CD14-positive monocyte (primary cell): Measurements from ENCODE around the gene ZNFX1. TPM values are rescaled to one million over a fixed set of nuclear protein-coding genes. Genes with fewer than 3 reads are reported as not detected.

Source experiments
- DNase-seq, 3 donors: peaks; one replicate each; pipeline ENCODE4 v3.0.0-alpha.2; 2011 to 2022
- H2AFZ ChIP-seq: 2 replicates; pipeline ENCODE4 v1.6.0; 2012; ENCODE audit warnings: mild to moderate bottlenecking, low read depth, low read length, inconsistent platforms; ENCODE audit not compliant: insufficient read depth, poor library complexity, severe bottlenecking
- H3K27ac ChIP-seq, 2 donors: 1 replicate in 1 of 2; 2 replicates in 1 of 2; pipeline ENCODE4 v1.5.1; 2012 to 2013; ENCODE audit warnings: low read length in 2 of 2, control low read depth in 1 of 2, inconsistent platforms in 1 of 2, low read depth in 1 of 2, mild to moderate bottlenecking in 1 of 2
- H3K27me3 ChIP-seq, 2 donors: one replicate each; pipeline versions ENCODE4 v1.6.0 to v1.6.1; 2011 to 2013; ENCODE audit warnings: low read length in 2 of 2; ENCODE audit not compliant: control insufficient read depth in 2 of 2, insufficient read depth in 2 of 2
- H3K36me3 ChIP-seq, 2 donors: replicated peaks in 1 of 2; 1 replicate in 1 of 2; 2 replicates in 1 of 2; pipeline versions ENCODE4 v1.5.1 to v1.6.1; 2012 to 2013; ENCODE audit warnings: low read length in 2 of 2, control low read depth in 1 of 2, inconsistent platforms in 1 of 2, mild to moderate bottlenecking in 1 of 2; ENCODE audit not compliant: insufficient read depth in 2 of 2, control insufficient read depth in 1 of 2
- H3K4me1 ChIP-seq, 2 donors: 1 replicate in 1 of 2; 2 replicates in 1 of 2; pipeline versions ENCODE4 v1.5.1 to v1.6.1; 2012 to 2013; ENCODE audit warnings: low read length in 2 of 2, control low read depth in 1 of 2, inconsistent platforms in 1 of 2, mild to moderate bottlenecking in 1 of 2, moderate library complexity in 1 of 2; ENCODE audit not compliant: insufficient read depth in 2 of 2, control insufficient read depth in 1 of 2
- H3K4me2 ChIP-seq: replicated peaks from 2 replicates; pipeline ENCODE3; 2012; ENCODE audit warnings: low read length, moderate library complexity, mild to moderate bottlenecking; ENCODE audit not compliant: poor library complexity, severe bottlenecking; ENCODE audit errors: extremely low read depth
- H3K4me3 ChIP-seq, 3 experiments: fragments of 200-600 bp in 1 of 3; sonication (generic) in 1 of 3; replicated peaks in 1 of 3; 1 replicate in 2 of 3; 2 replicates in 1 of 3; pipeline ENCODE4 v1.5.1; 2011 to 2013; ENCODE audit warnings: low read length in 3 of 3, mild to moderate bottlenecking in 3 of 3, control low read depth in 2 of 3, low read depth in 2 of 3, inconsistent platforms in 1 of 3, moderate library complexity in 1 of 3
- H3K79me2 ChIP-seq: 2 replicates; pipeline ENCODE4 v1.6.0; 2012; ENCODE audit warnings: mild to moderate bottlenecking, control low read depth, inconsistent platforms, low read length, moderate library complexity; ENCODE audit not compliant: insufficient read depth
- H3K9ac ChIP-seq: 2 replicates; pipeline ENCODE4 v1.6.0; 2017; ENCODE audit warnings: low read length, mild to moderate bottlenecking; ENCODE audit not compliant: insufficient read depth, poor library complexity, severe bottlenecking
- H3K9me3 ChIP-seq, 2 donors: replicated peaks in 1 of 2; 1 replicate in 1 of 2; 2 replicates in 1 of 2; pipeline versions ENCODE4 v1.5.1 to v1.6.1; 2012 to 2013; ENCODE audit warnings: low read length in 2 of 2, control low read depth in 1 of 2; ENCODE audit not compliant: control insufficient read depth in 1 of 2, insufficient read depth in 1 of 2
- H4K20me1 ChIP-seq: 2 replicates; pipeline ENCODE4 v1.6.0; 2012; ENCODE audit warnings: mild to moderate bottlenecking, low read length, control low read depth, moderate library complexity; ENCODE audit not compliant: insufficient read depth
- H3K27ac Mint-ChIP-seq, 7 donors: one replicate each; pipeline ENCODE4 v1.8.0; 2020; ENCODE audit warnings: mild to moderate bottlenecking in 7 of 7, mixed read lengths in 7 of 7, moderate library complexity in 6 of 7, inconsistent platforms in 2 of 7
- H3K27me3 Mint-ChIP-seq, 3 donors: one replicate each; pipeline ENCODE4 v1.8.0; 2021 to 2022; ENCODE audit warnings: low read depth in 3 of 3, mild to moderate bottlenecking in 3 of 3, mixed read lengths in 3 of 3, moderate library complexity in 3 of 3, inconsistent platforms in 1 of 3
- H3K36me3 Mint-ChIP-seq, 2 donors: one replicate each; pipeline ENCODE4 v1.8.0; 2020; ENCODE audit warnings: mixed read lengths in 2 of 2, inconsistent platforms in 1 of 2, mild to moderate bottlenecking in 1 of 2
- H3K4me1 Mint-ChIP-seq: one replicate; pipeline ENCODE4 v1.8.0; 2020; ENCODE audit warnings: mild to moderate bottlenecking, mixed read lengths
- H3K4me3 Mint-ChIP-seq, 2 donors: one replicate each; pipeline ENCODE4 v1.8.0; 2020; ENCODE audit warnings: mild to moderate bottlenecking in 2 of 2, mixed read lengths in 2 of 2, moderate library complexity in 1 of 2
- H3K9me3 Mint-ChIP-seq, 7 donors: one replicate each; pipeline ENCODE4 v1.8.0; 2020 to 2022; ENCODE audit warnings: mixed read lengths in 7 of 7, mild to moderate bottlenecking in 6 of 7, moderate library complexity in 6 of 7, inconsistent platforms in 2 of 7
- CTCF ChIP-seq: fragments of 200-600 bp; IDR thresholded peaks from one replicate; pipeline ENCODE4 v1.8.0; 2022; ENCODE audit warnings: antibody characterized with exemption, mild to moderate bottlenecking
- WGBS: methylation state at CpG from one replicate; pipeline ENCODE4 v1.1.5; 2013; ENCODE audit warnings: missing lambda C conversion rate; ENCODE audit not compliant: insufficient coverage; 5-methylcytosine and 5-hydroxymethylcytosine counted together
- intact Hi-C, 2 donors: fragments of 100-400 bp; cut with micrococcal nuclease; formaldehyde crosslinking; loops; one replicate each; pipeline versions ENCODE4 v1.15.0 to v1.15.1; 2023
- polyA plus RNA-seq, 3 donors: library from polyadenylated mRNA; depleted of rRNA in 1 of 3; unstranded in 2 of 3; stranded (reverse) in 1 of 3; fragments of 300-500 nt in 2 of 3; fragments of >200 nt in 1 of 3; fragmentation: Illumina TruSeq in 2 of 3; gene quantifications; 1 replicate in 2 of 3; 2 replicates in 1 of 3; pipeline ENCODE4 v1.2.3, GENCODE V29; 2012 to 2021

Gene ZNFX1
- polyA plus RNA-seq, 3 donors = 11.4 to 23.2 (median 13.3) TPM

GRCh38 chr20:49234831-49235230, 43.0 kb downstream of the ZNFX1 start:
- Histone ChIP-seq H3K36me3 (peaks cover 86 to 96% of the 10 kb centered on the region in 2 donors), H3K4me2 (no peak overlapping the region), H4K20me1 (peaks cover 3% of the 10 kb centered on the region), H3K79me2 (no peaks in the 10 kb centered on the region), H2AFZ (no peak overlapping the region), H3K27me3 (no peaks in the 10 kb centered on the region), H3K9ac (no peak overlapping the region), H3K27ac (peak overlapping the region in 1 of 2 donors; percentile 1), H3K4me1 (peaks cover 15 to 17% of the 10 kb centered on the region in 2 donors), H3K4me3 (no peak overlapping the region), H3K9me3 (no peaks in the 10 kb centered on the region)
- no peaks in the 10 kb centered on the region for H3K9me3 Mint-ChIP-seq
- WGBS = 100% methylated on average over 3 of the region's 6 CpGs
- peaks cover 16% of the 10 kb centered on the region for H3K4me1 Mint-ChIP-seq
- intact Hi-C loops = no loop called here
- H3K27ac Mint-ChIP-seq = peak overlapping the region in 3 of 7 donors; percentile 47 to 66 (median 60)
- no peak overlapping the region for H3K4me3 Mint-ChIP-seq
- peaks cover 72 to 96% of the 10 kb centered on the region in 2 donors for H3K36me3 Mint-ChIP-seq
- no peak for DNase-seq
- peaks cover 0 to 2% (median 1%) of the 10 kb centered on the region in 3 donors for H3K27me3 Mint-ChIP-seq
- no peak for TF ChIP-seq CTCF

GRCh38 chr20:49233226-49233625, 44.6 kb downstream of the ZNFX1 start:
- 97% methylated on average over 3 of the region's 10 CpGs for WGBS
- Histone ChIP-seq H3K9ac (no peak overlapping the region), H3K79me2 (no peaks in the 10 kb centered on the region), H3K27ac (no peak overlapping the region), H3K4me2 (no peak overlapping the region), H2AFZ (no peak overlapping the region), H3K36me3 (peaks cover 84 to 96% of the 10 kb centered on the region in 2 donors), H4K20me1 (peaks cover 3% of the 10 kb centered on the region), H3K27me3 (no peaks in the 10 kb centered on the region), H3K4me1 (peaks cover 16 to 17% of the 10 kb centered on the region in 2 donors), H3K4me3 (no peak overlapping the region), H3K9me3 (no peaks in the 10 kb centered on the region)
- TF ChIP-seq CTCF = no peak
- Mint-ChIP-seq H3K4me3 (no peak overlapping the region), H3K27me3 (peaks cover 0 to 2% (median 1%) of the 10 kb centered on the region in 3 donors), H3K36me3 (peaks cover 68 to 96% of the 10 kb centered on the region in 2 donors), H3K27ac (peak overlapping the region in 2 of 7 donors; percentile 6 to 26), H3K9me3 (peaks cover 0 to 5% (median 0%) of the 10 kb centered on the region in 7 donors), H3K4me1 (peaks cover 18% of the 10 kb centered on the region)
- intact Hi-C loops = no loop called here
- no peak for DNase-seq
